HG03060 (cell line): ENCODE data around the gene OR2T29.
"Not testable (repeated sequence)": the region's sequence is repeated elsewhere in the genome, so short reads cannot be mapped to it uniquely, and the experiment has no call there.

Experiments
- ATAC-seq: cut with Tn5 transposase; IDR thresholded peaks from one replicate; pipeline ENCODE4 v1.9.1; 2021; ENCODE audit warnings: low read depth, moderate number of reproducible peaks; ENCODE audit not compliant: unreplicated experiment

The OR2T29 gene

DNA sequence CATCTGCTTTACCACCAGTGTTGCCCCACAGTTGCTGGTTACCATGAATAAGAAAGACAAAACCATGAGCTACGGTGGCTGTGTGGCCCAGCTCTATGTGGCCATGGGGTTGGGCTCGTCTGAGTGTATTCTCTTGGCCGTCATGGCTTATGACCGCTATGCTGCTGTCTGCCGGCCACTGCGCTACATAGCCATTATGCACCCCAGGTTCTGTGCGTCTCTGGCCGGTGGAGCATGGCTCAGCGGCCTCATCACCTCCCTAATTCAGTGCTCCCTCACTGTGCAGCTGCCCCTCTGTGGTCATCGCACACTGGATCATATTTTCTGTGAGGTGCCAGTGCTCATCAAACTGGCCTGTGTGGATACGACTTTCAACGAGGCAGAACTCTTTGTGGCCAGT, 40.7 kb downstream of the OR2T29 start:
- no peak for ATAC-seq

DNA sequence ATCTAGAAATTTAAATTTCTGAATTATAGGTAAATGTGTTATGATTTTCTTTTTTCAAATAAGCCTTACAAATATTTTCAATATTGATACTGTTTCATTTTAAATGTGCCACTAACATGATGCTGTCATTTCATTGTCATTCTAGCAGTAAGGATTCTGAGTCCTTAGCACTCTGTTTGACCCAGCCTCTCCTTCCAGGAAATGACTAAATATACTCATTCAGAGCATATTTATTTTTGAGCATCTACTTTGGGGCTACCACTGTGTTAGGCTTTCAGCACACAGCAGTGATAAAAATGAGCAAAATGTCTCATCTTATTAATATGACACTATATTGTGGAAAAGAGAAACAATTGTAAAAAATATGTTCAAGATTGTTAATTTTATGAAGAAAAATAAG, 52.4 kb downstream of the OR2T29 start:
- ATAC-seq, result not testable (repeated sequence)

DNA sequence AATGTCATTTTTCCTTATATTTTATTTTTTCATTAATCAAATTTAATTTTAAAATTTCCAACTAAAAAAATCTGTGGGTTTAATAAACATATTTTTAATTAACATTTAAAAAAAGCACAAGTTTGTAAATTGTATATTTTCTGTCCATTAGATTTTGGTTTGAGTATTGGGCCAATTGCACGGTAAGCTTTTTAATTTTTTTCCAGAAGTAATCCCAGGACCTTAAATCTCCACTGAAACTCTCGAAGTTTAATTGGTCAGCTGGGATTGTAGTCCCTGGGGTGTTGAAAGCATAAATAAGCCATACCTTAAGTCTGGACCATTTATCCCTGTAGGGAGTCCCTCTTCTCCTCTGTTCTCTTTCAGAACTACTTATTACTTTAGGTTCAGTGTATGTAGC, 54.8 kb downstream of the OR2T29 start, which contains the start of gene OR2G6:
OR2G6 (plus strand) TSS at position 301 of the 400 bp plus-strand sequence. CDS start 13,574 bp downstream, outside the sequence.
- not testable (repeated sequence) for ATAC-seq
